PC-3 (cell line): ENCODE results near the gene PACS1.

Experiments used
- CTCF ChIP-seq: fragments of 300-600 bp; sonication (generic); conservative IDR thresholded peaks from 2 replicates; pipeline ENCODE4 v1.5.1; 2017; ENCODE audit warnings: antibody characterized with exemption, low read depth, mild to moderate bottlenecking, low read length
- EZH2 ChIP-seq: fragments of 300-600 bp; sonication (generic); IDR thresholded peaks from one replicate; pipeline ENCODE4 v1.6.1; 2017; ENCODE audit warnings: antibody characterized with exemption, mild to moderate bottlenecking, low read length; ENCODE audit not compliant: unreplicated experiment

DNA sequence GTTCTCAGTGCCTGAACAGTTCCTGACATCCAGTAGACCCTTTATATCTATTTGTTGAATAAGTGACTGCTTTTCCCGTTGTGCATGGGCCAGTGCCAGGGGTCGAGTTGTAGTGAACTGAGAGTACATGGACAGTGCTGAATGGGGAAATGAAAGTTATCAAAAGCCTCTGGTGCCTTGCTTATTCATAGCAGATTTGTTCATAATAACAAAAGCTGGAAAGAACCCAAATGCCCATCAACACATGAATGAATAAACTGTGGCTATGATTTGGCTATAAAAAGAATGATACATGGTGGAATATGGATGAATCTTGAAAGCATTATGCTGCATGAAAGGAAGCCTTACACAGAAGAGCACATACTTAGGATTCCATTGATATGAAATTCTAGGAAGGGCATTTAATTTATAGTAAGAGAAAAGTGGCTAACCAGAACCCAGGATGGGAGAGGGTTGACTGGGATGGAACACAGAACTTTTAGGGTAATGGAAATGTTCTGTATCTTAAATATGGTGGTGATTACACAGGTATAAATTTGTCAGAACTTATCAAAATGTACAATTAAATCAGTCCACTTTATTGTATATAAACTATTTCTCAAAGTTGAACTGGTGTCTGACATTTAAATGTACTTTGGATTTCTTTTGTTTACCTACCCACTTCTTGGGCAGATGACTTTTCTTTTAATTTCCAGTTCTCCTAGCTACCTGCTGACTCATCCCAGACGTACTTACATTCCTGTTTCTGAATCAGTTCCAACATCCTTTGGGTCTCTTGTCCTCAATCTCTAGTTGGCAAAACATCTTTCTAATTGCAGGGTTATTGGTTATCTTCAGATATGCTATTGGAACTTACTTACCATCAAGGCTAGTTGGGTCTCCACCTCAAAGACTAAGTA is 42.8 kb downstream of the PACS1 start:
- TF ChIP-seq CTCF (no peak), EZH2 (no peak)
